Right lobe of liver (tissue), 6 donors: ENCODE data around the gene PPAT. TPM values are rescaled to one million over a fixed set of nuclear protein-coding genes. Genes with fewer than 3 reads are reported as not detected.

Experiments
- ATAC-seq, 4 donors: fragments of 200-7000 bp; cut with Tn5 transposase; one replicate each; pipeline ENCODE4 v1.9.1; 2020; ENCODE audit warnings: mild to moderate bottlenecking in 4 of 4, moderate library complexity in 4 of 4
- DNase-seq, 3 donors: peaks; one replicate each; pipeline ENCODE4 v3.0.0-alpha.2; 2020
- H3K27ac ChIP-seq, 3 donors: fragments of 200-600 bp; one replicate each; pipeline ENCODE4 v1.8.0; 2022
- H3K27me3 ChIP-seq, 2 donors: fragments of 200-600 bp; one replicate each; pipeline ENCODE4 v1.8.0; 2022
- H3K36me3 ChIP-seq, 4 donors: fragments of 200-600 bp; sonication (generic) in 1 of 4; one replicate each; pipeline versions ENCODE4 v1.5.1 to v1.8.0; 2017 to 2022; ENCODE audit warnings: control low read depth in 1 of 4
- H3K4me1 ChIP-seq, 4 donors: fragments of 200-600 bp; sonication (generic) in 1 of 4; one replicate each; pipeline versions ENCODE4 v1.5.1 to v1.8.0; 2017 to 2022; ENCODE audit warnings: control low read depth in 1 of 4
- H3K4me3 ChIP-seq, 3 donors: fragments of 200-600 bp; one replicate each; pipeline ENCODE4 v1.8.0; 2022
- H3K9me3 ChIP-seq, 4 donors: fragments of 200-600 bp; sonication (generic) in 1 of 4; one replicate each; pipeline versions ENCODE4 v1.5.1 to v1.8.0; 2017 to 2022; ENCODE audit warnings: control low read depth in 1 of 4
- POLR2A ChIP-seq: fragments of 450-650 bp; IDR thresholded peaks from one replicate; pipeline ENCODE4 v1.6.1; 2017; ENCODE audit warnings: antibody characterized with exemption, mild to moderate bottlenecking
- WGBS: methylation state at CpG from one replicate; pipeline ENCODE4 v1.1.6; 2018; ENCODE audit warnings: low coverage, low lambda C conversion rate; ENCODE audit not compliant: insufficient coverage; ENCODE audit errors: missing lambda C conversion rate; 5-methylcytosine and 5-hydroxymethylcytosine counted together
- intact Hi-C, 2 donors: fragments of 100-400 bp; cut with DNase I; formaldehyde crosslinking; loops; one replicate each; pipeline versions ENCODE4 v1.11.2 to v1.14.1; 2022
- total RNA-seq, 6 experiments: library from RNA; depleted of rRNA in 2 of 6; stranded (reverse); fragments of >200 nt in 2 of 6; fragmentation: NEBNext Ultra II Directional in 3 of 6; extraction: Animal tissue kit (Norgen Biotek cat#: 25700) in 3 of 6; gene quantifications; one replicate each; pipeline versions ENCODE4 v1.1.0 to v1.2.4, GENCODE V29; 2016 to 2023
- TF ChIP-seq, protein P1 (sequence below), 4 donors: fragments of 200-600 bp in 3 of 4; fragments of 450-650 bp in 1 of 4; IDR thresholded peaks; one replicate each; pipeline versions ENCODE4 v1.5.1 to v1.8.0; 2016 to 2022; ENCODE audit warnings: antibody characterized with exemption in 4 of 4, mild to moderate bottlenecking in 2 of 4
- donor health status: DM: no; HTN: yes; CAD: no.
- donor health status: DM: no; HTN: no; CAD: no.
- donor health status: DM: no; HTN: no; CAD: no.
- donor health status: DM: no; HTN: yes; CAD: no.
- donor health status: DM: no; HTN: yes; CAD: no.

PPAT gene
- total RNA-seq, 6 experiments from 2014 or later = 4.4 to 8.5 (median 7.1) TPM

DNA sequence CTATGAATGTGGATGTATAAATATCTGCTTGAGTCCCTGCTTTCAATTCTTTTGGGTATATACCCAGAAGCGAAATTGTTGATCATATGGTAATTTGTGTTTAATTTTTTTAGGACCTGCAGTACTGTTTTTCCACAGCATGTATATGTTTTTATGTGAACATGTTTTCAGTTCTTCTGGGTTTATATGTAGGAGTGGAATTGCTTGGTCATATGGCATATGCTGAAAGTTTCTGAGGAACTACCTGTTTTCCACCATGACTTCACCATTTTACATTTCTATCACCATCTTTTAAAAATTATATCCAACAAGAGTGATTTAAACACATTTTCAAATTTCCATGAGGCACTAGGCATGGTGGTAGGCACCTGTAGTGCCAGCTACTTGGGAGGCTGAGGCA lies 8.2 kb downstream of the PPAT start:
- Histone ChIP-seq H3K36me3 (no peaks in the 10 kb centered on the region), H3K4me1 (peaks cover 0 to 4% (median 1%) of the 10 kb centered on the region in 4 donors), H3K9me3 (no peaks in the 10 kb centered on the region), H3K27me3 (no peaks in the 10 kb centered on the region), H3K27ac (no peak overlapping the region), H3K4me3 (no peak overlapping the region)
- ATAC-seq = no peak
- DNase-seq = no peak
- TF ChIP-seq, protein P1, sequence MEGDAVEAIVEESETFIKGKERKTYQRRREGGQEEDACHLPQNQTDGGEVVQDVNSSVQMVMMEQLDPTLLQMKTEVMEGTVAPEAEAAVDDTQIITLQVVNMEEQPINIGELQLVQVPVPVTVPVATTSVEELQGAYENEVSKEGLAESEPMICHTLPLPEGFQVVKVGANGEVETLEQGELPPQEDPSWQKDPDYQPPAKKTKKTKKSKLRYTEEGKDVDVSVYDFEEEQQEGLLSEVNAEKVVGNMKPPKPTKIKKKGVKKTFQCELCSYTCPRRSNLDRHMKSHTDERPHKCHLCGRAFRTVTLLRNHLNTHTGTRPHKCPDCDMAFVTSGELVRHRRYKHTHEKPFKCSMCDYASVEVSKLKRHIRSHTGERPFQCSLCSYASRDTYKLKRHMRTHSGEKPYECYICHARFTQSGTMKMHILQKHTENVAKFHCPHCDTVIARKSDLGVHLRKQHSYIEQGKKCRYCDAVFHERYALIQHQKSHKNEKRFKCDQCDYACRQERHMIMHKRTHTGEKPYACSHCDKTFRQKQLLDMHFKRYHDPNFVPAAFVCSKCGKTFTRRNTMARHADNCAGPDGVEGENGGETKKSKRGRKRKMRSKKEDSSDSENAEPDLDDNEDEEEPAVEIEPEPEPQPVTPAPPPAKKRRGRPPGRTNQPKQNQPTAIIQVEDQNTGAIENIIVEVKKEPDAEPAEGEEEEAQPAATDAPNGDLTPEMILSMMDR (IDR thresholded peaks at IDR 0.05) = no peak
- no peak for TF ChIP-seq POLR2A
- intact Hi-C loops = loop anchor here in 1 of 2 donors (10.0 kb wide), 1 partner anchor 118 kb away; no protein-coding TSS in a partner anchor
- 93% methylated on average over 1 of the region's 1 CpG for WGBS

DNA sequence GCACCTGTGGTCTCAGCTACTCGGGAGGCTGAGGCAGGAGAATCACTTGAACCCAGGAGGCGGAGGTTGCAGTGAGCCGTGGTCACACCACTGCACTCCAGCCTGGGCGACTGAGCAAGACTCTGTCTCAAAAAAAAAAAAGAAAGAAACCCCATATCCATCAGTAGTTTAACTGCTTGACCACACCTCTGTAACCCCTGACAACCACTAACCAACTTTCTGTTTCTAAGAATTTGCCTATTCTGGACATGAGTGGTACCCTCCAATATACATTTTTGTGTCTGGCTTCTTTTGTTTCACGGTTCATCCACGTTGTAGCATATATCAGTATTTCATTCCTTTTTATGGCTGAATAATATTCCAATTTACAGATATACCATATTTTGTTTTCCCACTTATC lies 9.1 kb downstream of the PPAT start:
- 91% methylated on average over 6 of the region's 6 CpGs for WGBS
- ATAC-seq (no peak), DNase-seq (no peak)
- H3K9me3 ChIP-seq = no peaks in the 10 kb centered on the region
- no peak overlapping the region for H3K4me3 ChIP-seq
- no peak overlapping the region for H3K27ac ChIP-seq
- TF ChIP-seq POLR2A = no peak
- TF ChIP-seq, protein P1 (IDR thresholded peaks at IDR 0.05) = no peak
- no peaks in the 10 kb centered on the region for H3K36me3 ChIP-seq
- peaks cover 0 to 4% (median 1%) of the 10 kb centered on the region in 4 donors for H3K4me1 ChIP-seq
- intact Hi-C loops = loop anchor here in 1 of 2 donors (10.0 kb wide), 1 partner anchor 119 kb away; no protein-coding TSS in a partner anchor
- H3K27me3 ChIP-seq = no peaks in the 10 kb centered on the region

DNA sequence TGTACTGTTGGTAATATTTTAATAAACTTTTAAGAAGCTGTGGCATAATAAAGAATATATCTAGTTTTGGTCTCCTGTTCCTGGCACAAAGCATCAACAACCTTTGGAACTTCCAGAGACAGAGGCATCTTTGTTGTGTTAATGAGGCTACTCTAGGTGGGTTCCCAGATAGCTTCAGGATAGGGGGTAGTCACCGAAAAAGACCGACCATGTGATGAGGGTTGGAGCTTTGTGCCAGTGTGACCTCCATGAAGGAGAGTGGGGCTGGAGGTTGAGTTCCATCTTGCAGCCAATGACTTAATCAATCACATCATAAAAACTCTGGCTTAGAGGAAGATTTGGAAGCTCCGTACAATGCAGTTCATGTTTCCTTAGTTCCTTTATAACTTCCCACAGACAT lies 9.9 kb downstream of the PPAT start:
- TF ChIP-seq POLR2A = no peak
- TF ChIP-seq, protein P1 (IDR thresholded peaks at IDR 0.05) = no peak
- no peak overlapping the region for H3K4me3 ChIP-seq
- intact Hi-C loops = loop anchor here in 1 of 2 donors (10.0 kb wide), 1 partner anchor 119 kb away; no protein-coding TSS in a partner anchor
- no peaks in the 10 kb centered on the region for H3K27me3 ChIP-seq
- ATAC-seq (no peak), DNase-seq (no peak)
- no peak overlapping the region for H3K27ac ChIP-seq
- no peaks in the 10 kb centered on the region for H3K36me3 ChIP-seq
- no peaks in the 10 kb centered on the region for H3K9me3 ChIP-seq
- WGBS = 100% methylated on average over 2 of the region's 3 CpGs
- H3K4me1 ChIP-seq = peaks cover 0 to 4% (median 1%) of the 10 kb centered on the region in 4 donors

DNA sequence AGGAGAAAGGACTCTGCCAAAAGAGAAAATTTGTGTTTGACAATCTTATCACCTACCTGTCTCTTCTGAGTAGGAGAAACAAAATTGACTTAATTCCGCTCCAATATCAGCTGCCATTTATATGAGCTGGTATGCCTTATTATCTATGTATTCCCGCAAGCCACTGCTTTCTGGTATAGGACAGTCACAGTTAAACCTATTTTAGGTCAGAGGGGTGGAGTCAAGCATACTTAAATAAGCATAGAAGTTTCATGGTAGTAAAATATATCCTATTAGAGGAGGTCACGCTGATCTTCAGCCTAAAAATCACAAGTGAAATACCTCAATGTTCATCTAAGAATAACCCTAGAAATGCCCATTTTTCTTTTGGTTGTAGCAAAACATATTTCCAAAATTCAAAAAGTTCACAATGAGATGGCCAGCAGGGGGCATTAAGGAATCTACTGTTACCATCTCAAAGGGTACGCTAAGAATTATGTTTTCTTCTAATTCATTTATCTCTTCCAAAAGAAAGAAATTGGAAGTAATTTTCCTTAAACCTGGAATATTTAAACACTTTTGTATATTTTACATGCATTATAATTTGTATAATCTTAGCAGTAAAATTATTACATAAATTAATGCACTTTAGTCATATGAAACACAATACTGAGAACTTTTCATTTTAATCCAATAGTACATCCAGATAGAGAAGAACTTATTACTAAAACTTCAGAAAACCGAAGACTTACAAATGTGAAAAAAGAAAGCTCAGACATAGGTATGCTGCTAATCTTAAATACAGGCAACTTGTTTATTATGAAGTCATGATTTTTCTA lies 10.5 kb downstream of the PPAT start:
- intact Hi-C loops = loop anchor here in 1 of 2 donors (10.0 kb wide), 1 partner anchor 120 kb away; no protein-coding TSS in a partner anchor
- peak; percentile 41 to 61 (median 58) for ATAC-seq
- H3K4me3 ChIP-seq = no peak overlapping the region
- no peaks in the 10 kb centered on the region for H3K27me3 ChIP-seq
- no peaks in the 10 kb centered on the region for H3K9me3 ChIP-seq
- WGBS = 29% methylated on average over 5 of the region's 5 CpGs
- no peak overlapping the region for H3K27ac ChIP-seq
- no peaks in the 10 kb centered on the region for H3K36me3 ChIP-seq
- TF ChIP-seq POLR2A = no peak
- TF ChIP-seq, protein P1 (IDR thresholded peaks at IDR 0.05) = peak; percentile 52 to 69 (median 62)
- peaks cover 0 to 4% (median 1%) of the 10 kb centered on the region in 4 donors for H3K4me1 ChIP-seq
- DNase-seq = no peak
